H1 (cell line): Measurements from ENCODE around the gene ERVFRD-1. TPM values are rescaled to one million over a fixed set of nuclear protein-coding genes. Genes with fewer than 3 reads are reported as not detected.

Experiments
- NRF1 ChIP-seq: IDR thresholded peaks from 2 replicates; pipeline ENCODE4 v1.6.1; 2011; ENCODE audit warnings: mild to moderate bottlenecking, low read depth, low read length, improper control_type of control experiment
- PHF8 ChIP-seq: fragments of 200-600 bp; sonication (generic); conservative IDR thresholded peaks from 2 replicates; pipeline ENCODE4 v1.7.1; 2012; ENCODE audit warnings: low read depth, mild to moderate bottlenecking, inconsistent platforms, low read length, moderate library complexity
- POLR2AphosphoS5 ChIP-seq: IDR thresholded peaks from 2 replicates; pipeline ENCODE4 v1.6.1; 2011; ENCODE audit warnings: low read depth, low read length
- polyA plus RNA-seq, 7 experiments: library from polyadenylated mRNA; depleted of rRNA in 3 of 7; stranded (reverse) in 5 of 7; unstranded in 2 of 7; fragments of >200 nt in 5 of 7; fragments of 200-250 nt in 2 of 7; gene quantifications; 1 replicate in 5 of 7; 2 replicates in 1 of 7; 4 replicates in 1 of 7; pipeline versions ENCODE4 v1.2.1 to v1.2.3, GENCODE V29; 2011 to 2013; ENCODE audit warnings: missing spikeins in 2 of 7, mixed read lengths in 2 of 7
- small RNA-seq: library from polyadenylated mRNA; stranded (forward); fragments of <200 nt; extraction: miRNeasy Mini kit (QIAGEN cat#:217004); gene quantifications from one replicate; pipeline ENCODE3, GENCODE V24; 2013; ENCODE audit not compliant: insufficient read depth
- total RNA-seq: library from RNA; stranded (reverse); fragmentation: NEBNext Ultra II Directional; extraction: Animal tissue kit (Norgen Biotek cat#: 25700); gene quantifications from 2 replicates; pipeline ENCODE4 v1.2.1, GENCODE V29; 2021
- TF ChIP-seq, protein P1 (sequence below): IDR thresholded peaks from 2 replicates; pipeline ENCODE4 v1.6.1; 2011; ENCODE audit warnings: low read depth, mild to moderate bottlenecking, low read length; ENCODE audit not compliant: insufficient read depth

ERVFRD-1 gene
- total and polyA plus RNA-seq, 2 of the 8 experiments (the other 6 are each of a cell fraction or from before 2014, with no cell fraction given), result not detected

DNA sequence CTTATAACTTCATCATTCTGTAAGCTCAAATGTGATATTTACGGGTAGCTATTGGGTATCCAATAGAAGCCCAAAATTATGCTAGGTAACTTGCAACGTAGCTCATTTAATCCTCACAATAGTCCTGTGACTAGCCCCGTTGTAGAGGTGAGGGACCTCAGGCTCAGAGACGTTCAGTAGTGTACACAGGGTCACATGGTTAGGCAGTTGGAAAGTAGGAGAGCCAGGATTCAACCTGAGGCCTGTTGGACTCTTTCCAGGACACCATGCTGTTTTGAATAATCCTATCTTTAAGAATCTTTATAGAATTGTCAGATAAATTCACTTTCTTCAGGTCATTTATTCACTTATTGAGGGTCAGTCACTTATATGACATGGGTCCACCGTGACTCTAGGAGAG is 58.2 kb downstream of the ERVFRD-1 start (continued):
- TF ChIP-seq NRF1 (no peak), POLR2AphosphoS5 (no peak), PHF8 (no peak)
- TF ChIP-seq, protein P1, sequence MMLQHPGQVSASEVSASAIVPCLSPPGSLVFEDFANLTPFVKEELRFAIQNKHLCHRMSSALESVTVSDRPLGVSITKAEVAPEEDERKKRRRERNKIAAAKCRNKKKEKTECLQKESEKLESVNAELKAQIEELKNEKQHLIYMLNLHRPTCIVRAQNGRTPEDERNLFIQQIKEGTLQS, result no peak

Small RNAs within 50 kb of the gene (small RNA-seq; reads per million reads assigned to genes)
- not detected for gene AL136139.1

Other genes starting within 250 kb of the ERVFRD-1 start
- 0.17 TPM in 1 of 2 replicates, not detected in the other for gene GCM2, start 229.7 kb downstream of the ERVFRD-1 start, total RNA-seq
- gene GCM2, start 229.7 kb downstream of the ERVFRD-1 start, polyA plus RNA-seq (2011; rRNA removed), result 0.09 and 0.14 TPM in 2 replicates
- 3.2 and 4.2 TPM in 2 replicates for gene SYCP2L, start 224.7 kb downstream of the ERVFRD-1 start, total RNA-seq
- 1.3 and 1.7 TPM in 2 replicates for gene SYCP2L, start 224.7 kb downstream of the ERVFRD-1 start, polyA plus RNA-seq (2011; rRNA removed)
- 0.69 and 0.89 TPM in 2 replicates for gene ELOVL2, start 67.4 kb downstream of the ERVFRD-1 start, total RNA-seq
- gene ELOVL2, start 67.4 kb downstream of the ERVFRD-1 start, polyA plus RNA-seq (2011; rRNA removed), result 0.24 and 0.42 TPM in 2 replicates
- 10.6 TPM in 2 replicates for gene SMIM13, start 17.9 kb downstream of the ERVFRD-1 start, total RNA-seq
- gene SMIM13, start 17.9 kb downstream of the ERVFRD-1 start, polyA plus RNA-seq (2011; rRNA removed), result 1.4 and 1.7 TPM in 2 replicates
- gene NEDD9, start 120.9 kb upstream of the ERVFRD-1 start, total RNA-seq, result 12.0 and 12.8 TPM in 2 replicates
- 3.6 and 5.7 TPM in 2 replicates for gene NEDD9, start 120.9 kb upstream of the ERVFRD-1 start, polyA plus RNA-seq (2011; rRNA removed)